DMS114 treated with DMSO at 0.1 percent for 48 hours (cell line): ENCODE results near the gene TPX2.

Experiments
- DNase-seq: peaks from one replicate; lab custom pipeline; 2025; ENCODE audit not compliant: unreplicated experiment; lab: John Stamatoyannopoulos, UW

Gene TPX2

DNA sequence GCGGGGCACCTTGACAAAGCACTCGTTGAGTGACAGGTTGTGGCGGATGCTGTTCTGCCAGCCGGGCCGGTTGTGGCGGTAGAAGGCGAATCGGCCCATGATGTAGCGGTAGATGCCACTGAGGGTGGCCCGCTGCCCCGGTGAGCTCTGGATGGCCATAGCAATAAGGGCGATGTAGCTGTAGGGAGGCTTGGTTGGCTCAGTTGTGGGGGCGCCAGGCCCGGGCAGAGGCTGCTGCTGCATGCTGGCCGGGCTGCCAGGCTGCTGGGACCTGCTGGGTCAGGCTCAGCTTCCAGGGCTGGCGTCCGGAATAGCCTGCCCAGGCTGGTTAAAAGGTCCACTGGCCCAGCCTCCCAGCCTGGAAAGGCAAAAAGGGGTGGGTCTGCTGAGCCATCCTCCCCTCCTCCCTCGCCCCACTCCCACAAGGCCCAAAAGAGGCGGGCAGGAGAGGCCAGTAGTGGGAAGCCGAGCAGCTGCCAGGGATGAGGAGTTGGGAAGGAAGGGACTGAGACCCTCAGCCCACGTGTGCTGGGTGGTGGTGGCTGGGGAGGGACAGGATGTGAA lies 106.3 kb downstream of the TPX2 start, which contains the start of gene FOXS1:
Gene FOXS1, minus strand, starts transcription at position 305 of the 564 bp plus-strand sequence. Its CDS starts 62 bp downstream, at position 243.
- DNase-seq = no peak

DNA sequence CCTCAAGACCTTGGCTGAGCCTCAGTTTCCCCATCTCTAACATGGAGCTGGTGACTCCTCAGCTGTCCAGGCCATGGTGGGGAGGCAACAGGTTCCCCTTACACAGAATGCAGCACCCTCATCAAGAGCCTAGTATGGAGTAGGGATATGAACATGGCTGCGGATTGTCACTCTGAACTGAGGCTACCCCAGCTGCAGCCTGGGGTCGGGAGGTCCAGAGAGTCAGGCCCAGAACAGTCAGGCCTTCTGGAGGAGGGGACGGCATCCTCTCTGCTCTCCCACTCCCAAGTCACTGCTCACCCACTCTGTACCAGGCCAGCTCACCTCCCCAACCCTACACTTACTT lies 107.7 kb downstream of the TPX2 start:
- no peak for DNase-seq

DNA sequence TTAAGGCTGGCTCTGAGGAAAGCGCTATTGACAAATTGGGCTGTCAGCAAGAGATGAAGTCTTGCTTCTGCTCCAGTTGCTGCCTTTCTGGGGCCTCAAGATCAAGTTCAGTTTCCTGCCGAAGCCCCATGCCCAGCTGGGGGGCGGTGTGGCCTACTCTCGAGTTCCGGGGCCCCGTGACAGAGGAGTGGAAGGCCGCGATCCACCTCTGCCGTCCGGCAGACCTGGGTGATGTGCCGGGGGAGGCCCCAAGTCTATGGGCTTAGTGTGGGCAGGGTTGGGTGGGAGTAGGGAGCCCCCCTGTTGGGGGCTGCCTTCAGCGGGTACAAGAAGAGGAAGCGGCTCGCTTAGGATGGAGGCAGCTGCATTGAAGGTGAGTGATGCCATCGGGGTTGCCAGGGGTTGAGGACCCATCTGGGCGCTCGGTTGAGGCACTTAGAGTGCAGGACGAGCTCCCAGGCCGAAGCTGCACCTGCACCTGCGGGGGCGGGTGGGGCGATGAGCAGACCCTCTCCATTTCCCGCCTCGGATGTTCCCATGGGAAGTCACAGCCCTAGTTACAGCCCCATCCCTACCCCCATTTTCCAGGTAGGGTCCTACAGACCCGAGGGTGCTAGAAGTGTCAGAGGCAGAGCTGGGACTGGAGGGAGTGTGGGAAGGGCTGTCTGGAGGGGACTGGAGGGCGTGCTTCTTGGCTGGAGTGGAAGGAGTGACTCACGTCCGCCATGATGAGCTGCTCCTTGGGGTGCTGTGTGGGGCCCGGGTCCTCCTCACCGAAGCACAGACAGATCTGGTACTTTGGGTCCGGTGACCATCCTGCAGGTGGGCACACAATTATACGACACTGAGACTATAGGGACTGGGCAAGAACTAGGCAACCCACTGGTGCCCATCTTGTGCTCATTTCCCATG lies 109.3 kb downstream of the TPX2 start:
- DNase-seq = no peak

- no peak for DNase-seq
Measured at GRCh38 chr20:31849306-31849930, 110.3 kb downstream of the TPX2 start.
